WTC11 (cell line): Measurements from ENCODE around the gene DENR. TPM values are rescaled to one million over a fixed set of nuclear protein-coding genes. Genes with fewer than 3 reads are reported as not detected.

Source experiments
- ATAC-seq: fragments of 200-7000 bp; cut with Tn5 transposase; 2 replicates; pipeline ENCODE4 v1.10.0; 2021; ENCODE audit warnings: mild to moderate bottlenecking, moderate library complexity
- CTCF ChIA-PET: fragments of 300-600 bp; sonication (Branson Sonifier 250); formaldehyde crosslinking; loops from one replicate; lab custom pipeline; 2021; ENCODE audit warnings: antibody characterized with exemption; lab: Charles Lee
- POLR2A ChIA-PET: fragments of 350-600 bp; sonication (Branson Sonifier 250); formaldehyde crosslinking; loops from one replicate; lab custom pipeline; 2021; ENCODE audit warnings: antibody characterized with exemption; lab: Charles Lee
- DNase-seq: peaks from one replicate; pipeline ENCODE4 v3.0.0; 2021; ENCODE audit warnings: low spot score
- H3K27ac Mint-ChIP-seq: 2 replicates; pipeline ENCODE4 v1.8.0; 2021; ENCODE audit warnings: mixed read lengths
- H3K27me3 Mint-ChIP-seq: 2 replicates; pipeline ENCODE4 v1.8.0; 2021; ENCODE audit warnings: low read depth, mild to moderate bottlenecking, moderate library complexity, mixed read lengths
- H3K36me3 Mint-ChIP-seq: 2 replicates; pipeline ENCODE4 v1.8.0; 2021; ENCODE audit warnings: mixed read lengths
- H3K4me1 Mint-ChIP-seq: 2 replicates; pipeline ENCODE4 v1.8.0; 2022; ENCODE audit warnings: mixed read lengths
- H3K4me3 Mint-ChIP-seq: 2 replicates; pipeline ENCODE4 v1.8.0; 2021; ENCODE audit warnings: mild to moderate bottlenecking, moderate library complexity, mixed read lengths
- H3K9me3 Mint-ChIP-seq: 2 replicates; pipeline ENCODE4 v1.8.0; 2021; ENCODE audit warnings: mixed read lengths
- ATF6 ChIP-seq: sonication (generic); formaldehyde crosslinking; IDR thresholded peaks from 2 replicates; pipeline ENCODE4 v1.8.1; 2023; ENCODE audit warnings: mild to moderate bottlenecking, missing genetic modification reagents
- ELF4 ChIP-seq: sonication (generic); formaldehyde crosslinking; IDR thresholded peaks from 2 replicates; pipeline ENCODE4 v1.8.1; 2022; ENCODE audit warnings: low read depth, mild to moderate bottlenecking, moderate library complexity, missing genetic modification reagents
- ESRRA ChIP-seq: sonication (generic); formaldehyde crosslinking; IDR thresholded peaks from 2 replicates; pipeline ENCODE4 v1.8.1; 2022; ENCODE audit warnings: mild to moderate bottlenecking, missing genetic modification reagents, borderline replicate concordance
- ETV6 ChIP-seq: sonication (generic); formaldehyde crosslinking; IDR thresholded peaks from 2 replicates; pipeline ENCODE4 v1.8.1; 2022; ENCODE audit warnings: mild to moderate bottlenecking, missing genetic modification reagents
- FOXJ3 ChIP-seq: sonication (generic); formaldehyde crosslinking; IDR thresholded peaks from 2 replicates; pipeline ENCODE4 v1.9.0; 2021; ENCODE audit warnings: missing genetic modification reagents, mild to moderate bottlenecking, borderline replicate concordance
- HMGXB4 ChIP-seq: sonication (generic); formaldehyde crosslinking; IDR thresholded peaks from 2 replicates; pipeline ENCODE4 v1.8.1; 2023; ENCODE audit warnings: mild to moderate bottlenecking, moderate library complexity, missing genetic modification reagents
- MLX ChIP-seq: sonication (generic); formaldehyde crosslinking; IDR thresholded peaks from 2 replicates; pipeline ENCODE4 v1.8.1; 2023; ENCODE audit warnings: mild to moderate bottlenecking, missing genetic modification reagents, moderate library complexity
- NR2C2 ChIP-seq: sonication (generic); formaldehyde crosslinking; IDR thresholded peaks from 2 replicates; pipeline ENCODE4 v1.8.0; 2022; ENCODE audit warnings: mild to moderate bottlenecking, missing genetic modification reagents
- PRDM15 ChIP-seq: sonication (generic); formaldehyde crosslinking; IDR thresholded peaks from 2 replicates; pipeline ENCODE4 v1.8.0; 2022; ENCODE audit warnings: missing genetic modification reagents
- SOX15 ChIP-seq: fragments of 250-450 bp; sonication (Bioruptor Pico); IDR thresholded peaks from 2 replicates; pipeline ENCODE4 v1.9.0; 2021; ENCODE audit warnings: mild to moderate bottlenecking
- TEAD1 ChIP-seq: sonication (generic); formaldehyde crosslinking; IDR thresholded peaks from 2 replicates; pipeline ENCODE4 v1.8.0; 2022; ENCODE audit warnings: mild to moderate bottlenecking, missing genetic modification reagents
- TEAD4 ChIP-seq: sonication (generic); formaldehyde crosslinking; IDR thresholded peaks from 2 replicates; pipeline ENCODE4 v1.8.0; 2022; ENCODE audit warnings: mild to moderate bottlenecking, missing genetic modification reagents
- TP53 ChIP-seq: sonication (generic); formaldehyde crosslinking; IDR thresholded peaks from 2 replicates; pipeline ENCODE4 v1.8.1; 2023; ENCODE audit warnings: mild to moderate bottlenecking, missing genetic modification reagents
- ZBTB43 ChIP-seq: sonication (generic); formaldehyde crosslinking; IDR thresholded peaks from 2 replicates; pipeline ENCODE4 v1.8.1; 2023; ENCODE audit warnings: mild to moderate bottlenecking, missing genetic modification reagents
- ZNF138 ChIP-seq: sonication (generic); formaldehyde crosslinking; conservative IDR thresholded peaks from 2 replicates; pipeline ENCODE4 v1.8.1; 2022; ENCODE audit warnings: mild to moderate bottlenecking, moderate library complexity, missing genetic modification reagents
- ZNF263 ChIP-seq: sonication (generic); formaldehyde crosslinking; IDR thresholded peaks from 2 replicates; pipeline ENCODE4 v1.8.1; 2022; ENCODE audit warnings: low read depth, mild to moderate bottlenecking, moderate library complexity, missing genetic modification reagents
- ZNF425 ChIP-seq: fragments of 250-450 bp; sonication (Bioruptor Pico); conservative IDR thresholded peaks from 2 replicates; pipeline ENCODE4 v1.9.0; 2021; ENCODE audit warnings: mild to moderate bottlenecking
- total RNA-seq: library from RNA; stranded (reverse); gene quantifications from 3 replicates; pipeline ENCODE4 v1.2.3, GENCODE V29; 2021

The DENR gene
- total RNA-seq, 1 experiment from 2014 or later: 81.5 TPM

- Mint-ChIP-seq H3K36me3 (peaks cover 56% of the 10 kb centered on the region), H3K27me3 (no peaks in the 10 kb centered on the region), H3K4me3 (no peak overlapping the region), H3K4me1 (peaks cover 29% of the 10 kb centered on the region), H3K9me3 (peaks cover 4% of the 10 kb centered on the region), H3K27ac (no peak overlapping the region; the same call in 1 of the 2 replicates)
- no peak for DNase-seq
- no peak for TF ChIP-seq TEAD4
- TF ChIP-seq ZNF425 (CRISPR knock-in tag): no peak
- no peak for TF ChIP-seq TEAD1 (CRISPR knock-in tag)
- TF ChIP-seq ESRRA (CRISPR knock-in tag): no peak
- no peak for TF ChIP-seq PRDM15 (CRISPR knock-in tag)
- no peak for TF ChIP-seq ZBTB43 (CRISPR knock-in tag)
- no peak for TF ChIP-seq ETV6
- TF ChIP-seq ATF6 (CRISPR knock-in tag): no peak
- TF ChIP-seq ZNF263 (CRISPR knock-in tag): no peak
- TF ChIP-seq SOX15 (CRISPR knock-in tag): no peak
- no peak for TF ChIP-seq HMGXB4 (CRISPR knock-in tag)
- no peak for TF ChIP-seq ELF4 (CRISPR knock-in tag)
- TF ChIP-seq FOXJ3: no peak
- TF ChIP-seq MLX (CRISPR knock-in tag): no peak
- TF ChIP-seq NR2C2 (CRISPR knock-in tag): no peak
- TF ChIP-seq ZNF138: no peak
- TF ChIP-seq TP53 (CRISPR knock-in tag): no peak
- POLR2A ChIA-PET: no interaction called here
- ATAC-seq: no peak
- CTCF ChIA-PET: no interaction called here
These were observed 2.2 kb downstream of the DENR start for GRCh38 chr12:122754790-122755189.
